ENCODE data around the gene MOV10L1. TPM values are rescaled to one million over a fixed set of nuclear protein-coding genes. Genes with fewer than 3 reads are reported as not detected.
A peak's percentile ranks its signal among the peaks of the same experiment; 100 is the strongest.
"Not testable (repeated sequence)": the region's sequence is repeated elsewhere in the genome, so short reads cannot be mapped to it uniquely, and the experiment has no call there.

The MOV10L1 gene
- total RNA-seq, 1 experiment from 2014 or later: 2.9 TPM

DNA sequence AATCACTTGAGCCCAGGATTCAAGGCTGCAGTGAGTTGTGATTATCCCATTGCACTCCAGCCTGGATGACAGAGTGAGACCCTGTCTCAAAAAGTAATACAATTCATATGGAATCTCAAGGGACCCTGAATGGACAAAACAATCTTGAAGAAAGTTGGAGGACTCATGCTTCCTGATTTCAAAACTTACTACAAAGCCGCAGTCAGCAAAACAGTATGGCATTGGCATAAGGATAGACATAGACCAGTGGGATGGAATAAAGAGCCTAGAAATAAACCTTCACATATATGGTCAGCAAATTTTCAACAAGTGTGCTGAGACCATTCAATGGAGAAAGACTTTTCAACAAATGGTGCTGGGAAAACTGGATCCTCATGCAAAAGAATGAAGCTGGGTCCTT lies 113.5 kb downstream of the MOV10L1 start:
- no peak for DNase-seq (ENCODE audit: low spot score)

DNA sequence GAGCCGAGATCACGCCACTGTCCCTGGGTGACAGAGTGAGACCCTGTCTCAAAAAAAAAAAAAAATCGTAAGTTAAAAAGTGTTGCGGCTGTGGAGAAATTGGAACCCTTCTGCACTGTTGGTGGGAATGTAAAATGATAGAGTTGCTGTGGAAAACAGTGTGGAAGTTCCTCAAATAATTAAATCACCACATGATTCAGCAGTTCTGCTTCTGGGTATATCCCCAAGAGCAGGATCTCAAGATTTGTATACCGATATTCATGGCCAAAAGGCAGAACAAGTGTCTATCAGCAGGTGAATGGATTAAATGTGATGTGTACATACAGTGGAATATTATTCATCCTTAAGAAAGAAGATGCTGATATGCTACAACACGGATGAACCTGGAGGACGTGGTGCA lies 114.8 kb downstream of the MOV10L1 start:
- DNase-seq (ENCODE audit: low spot score): no peak

DNA sequence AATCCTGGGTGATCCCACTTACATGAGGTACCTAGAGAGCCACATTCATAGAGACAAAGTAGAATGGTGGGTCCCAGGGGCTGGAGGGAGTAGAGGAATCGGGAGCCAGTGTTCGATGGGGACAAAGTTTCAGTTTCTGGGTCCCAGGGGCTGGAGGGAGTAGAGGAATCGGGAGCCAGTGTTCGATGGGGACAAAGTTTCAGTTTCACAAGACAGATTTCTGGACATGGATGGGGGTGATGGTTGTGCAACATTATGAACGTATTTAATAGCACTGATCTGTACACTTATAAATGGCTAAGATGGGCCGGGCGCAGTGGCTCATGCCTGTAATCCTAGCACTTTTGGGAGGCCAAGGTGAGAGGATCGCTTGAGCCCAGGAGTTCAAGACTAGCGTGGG lies 115.2 kb downstream of the MOV10L1 start:
- not testable (repeated sequence) for DNase-seq (ENCODE audit: low spot score)

DNA sequence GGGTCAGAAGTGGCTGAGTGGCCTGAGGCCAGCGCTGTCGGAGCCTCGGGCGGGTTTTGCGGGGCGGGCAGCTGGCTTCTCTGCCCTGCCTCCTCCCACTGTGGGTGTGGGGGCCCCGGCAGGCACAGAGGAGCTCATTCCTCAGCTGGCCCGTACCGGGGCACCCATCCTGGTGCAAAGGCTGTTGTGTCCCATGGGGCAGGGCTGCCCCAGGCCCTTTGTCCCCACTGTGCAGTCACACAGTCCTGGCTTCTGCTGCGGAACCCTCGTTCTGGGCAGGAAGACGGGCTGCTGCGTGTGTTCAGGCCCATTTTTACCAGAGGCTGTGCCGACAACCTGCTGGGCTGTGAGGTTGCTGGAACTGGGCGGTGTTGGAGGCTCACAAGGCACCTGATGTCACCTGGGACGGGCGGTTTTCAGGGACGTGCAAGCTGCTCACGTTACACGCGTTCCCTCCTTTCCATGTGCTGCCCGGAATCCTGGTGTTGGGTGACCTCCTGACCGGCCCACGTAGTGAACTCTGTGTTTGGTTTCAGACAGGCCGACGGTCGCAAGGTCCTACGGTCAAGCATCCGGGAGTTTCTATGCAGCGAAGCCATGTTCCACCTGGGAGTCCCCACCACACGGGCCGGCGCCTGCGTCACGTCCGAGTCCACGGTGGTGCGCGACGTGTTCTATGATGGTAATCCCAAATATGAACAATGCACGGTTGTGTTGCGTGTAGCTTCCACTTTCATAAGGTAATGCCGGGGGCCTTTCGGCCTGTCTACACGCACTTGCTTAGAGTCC lies 116.2 kb downstream of the MOV10L1 start:
- DNase-seq (ENCODE audit: low spot score): no peak

DNA sequence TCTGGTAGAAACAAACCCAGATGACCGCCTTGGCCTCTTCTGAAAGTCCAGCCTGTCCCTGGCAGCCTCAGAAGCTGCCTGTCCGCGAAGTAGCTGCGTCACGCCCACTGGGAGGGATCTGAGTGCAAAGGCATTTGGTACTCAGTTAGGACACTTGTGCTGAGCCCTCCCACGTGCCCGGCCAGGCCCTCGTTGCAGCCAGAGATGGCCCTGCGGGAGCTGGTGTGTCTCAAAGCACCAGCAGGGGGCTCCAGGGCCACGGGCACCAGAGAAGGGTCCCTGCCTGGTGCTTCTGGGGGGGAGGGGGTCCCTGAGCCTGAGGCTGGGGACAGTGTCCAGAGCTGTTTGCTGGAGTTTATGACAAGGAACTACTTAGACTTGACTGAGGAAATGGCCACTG lies 116.8 kb downstream of the MOV10L1 start:
- DNase-seq (ENCODE audit: low spot score): no peak

DNA sequence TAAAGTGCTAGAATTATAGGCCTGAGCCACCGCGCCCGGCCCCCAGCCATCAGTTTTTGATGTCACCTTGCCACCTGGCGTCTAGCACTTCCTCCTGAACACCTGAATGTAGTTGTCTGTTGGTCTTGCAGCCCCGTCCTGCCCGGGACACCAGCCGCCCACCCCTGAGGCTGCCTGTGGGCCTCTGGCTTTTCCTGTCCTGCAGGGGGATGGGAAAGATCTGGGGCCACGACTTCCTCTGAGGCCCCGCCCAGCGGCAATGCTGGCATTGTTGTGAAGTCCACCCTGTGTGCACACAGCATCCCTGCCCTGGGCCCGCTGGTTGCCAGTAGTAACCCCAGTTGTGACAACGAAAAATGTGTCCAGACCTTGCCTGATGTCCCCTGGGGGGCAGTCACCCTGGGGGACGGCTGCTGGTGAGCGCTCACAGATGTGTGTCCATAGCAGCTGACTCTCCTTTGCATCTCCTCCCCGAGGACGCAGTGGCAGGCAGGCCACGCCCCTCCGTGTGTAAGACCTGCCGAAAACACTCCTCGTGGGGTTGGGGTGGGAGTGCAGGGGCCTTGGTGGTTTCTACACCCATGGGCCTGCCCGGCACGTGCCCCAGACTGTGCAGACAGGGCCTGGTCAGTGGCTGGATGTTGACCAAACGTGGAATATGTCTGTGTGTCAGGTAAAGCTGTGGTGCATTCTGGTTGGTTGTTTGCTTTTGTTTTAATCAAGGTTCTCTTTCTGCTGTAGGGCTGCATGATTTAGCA lies 117.8 kb downstream of the MOV10L1 start:
- no peak for DNase-seq (ENCODE audit: low spot score)

DNA sequence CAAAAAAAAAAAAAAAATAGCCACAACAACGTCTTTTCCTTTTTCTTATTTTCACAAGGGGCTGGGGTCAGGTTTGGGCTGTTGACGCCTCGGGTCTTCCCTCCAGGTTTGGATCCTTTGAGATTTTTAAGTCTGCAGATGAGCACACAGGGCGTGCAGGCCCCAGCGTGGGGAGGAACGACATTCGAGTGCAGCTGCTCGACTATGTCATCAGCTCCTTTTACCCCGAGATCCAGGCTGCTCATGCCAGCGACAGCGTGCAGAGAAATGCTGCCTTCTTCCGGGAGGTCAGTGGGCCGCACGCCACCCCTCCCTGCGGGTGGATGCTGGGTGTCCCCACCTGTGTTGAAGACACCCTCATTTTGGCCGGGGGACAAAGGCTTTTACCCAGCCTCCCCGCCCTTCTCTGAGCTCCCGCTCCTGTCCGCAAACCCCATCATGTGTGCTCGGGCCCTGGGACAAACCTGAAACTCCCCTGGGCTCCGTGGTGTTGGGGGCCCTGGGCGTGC lies 118.7 kb downstream of the MOV10L1 start:
- DNase-seq (ENCODE audit: low spot score): no peak

DNA sequence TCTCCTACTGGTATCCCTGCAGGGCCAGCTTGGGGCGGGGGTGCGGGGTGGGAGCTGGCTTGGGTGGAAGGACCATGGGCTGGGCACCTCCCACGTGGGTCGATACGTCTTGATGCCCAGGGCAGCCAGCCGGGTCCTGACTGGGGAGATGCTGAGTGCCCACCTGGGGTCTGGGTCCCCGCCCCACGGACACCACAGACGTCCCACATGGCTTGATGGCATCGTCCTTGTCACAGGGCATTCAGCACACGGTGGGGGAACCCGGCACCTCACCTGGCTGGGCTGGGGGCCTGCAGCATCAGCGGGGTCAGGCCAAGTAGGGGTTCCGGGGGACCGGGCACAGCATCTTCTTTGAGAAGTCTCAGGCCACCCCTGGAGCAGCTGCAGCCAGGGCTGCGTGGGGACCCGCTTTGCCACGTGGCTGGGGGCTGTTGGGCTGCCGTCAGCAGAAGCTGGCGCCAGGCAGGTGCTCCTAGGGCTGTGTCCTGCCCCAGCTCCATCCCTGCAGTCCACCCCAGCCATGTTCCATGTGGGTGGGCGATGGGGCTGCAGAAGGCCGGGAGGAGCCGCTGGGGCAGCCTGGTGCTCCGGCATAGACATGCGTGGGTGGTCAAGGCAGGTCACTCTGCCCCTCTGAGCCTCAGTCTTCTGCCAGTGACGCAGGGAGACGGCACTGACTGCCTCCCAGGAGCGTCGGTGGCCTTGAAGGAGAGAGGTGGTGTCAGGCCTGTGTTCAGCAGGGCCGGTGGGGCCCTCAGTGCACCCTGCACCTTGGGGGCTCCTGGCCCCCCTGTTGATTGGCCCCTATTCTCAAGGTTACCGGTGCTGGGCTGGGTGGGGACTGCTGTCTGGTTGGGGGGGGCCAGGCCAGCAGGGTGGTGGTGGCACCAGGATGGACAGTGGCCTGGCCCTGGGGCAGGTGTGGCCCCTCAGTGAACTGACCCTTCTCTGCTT lies 119.4 kb downstream of the MOV10L1 start:
- no peak for DNase-seq (ENCODE audit: low spot score)

DNA sequence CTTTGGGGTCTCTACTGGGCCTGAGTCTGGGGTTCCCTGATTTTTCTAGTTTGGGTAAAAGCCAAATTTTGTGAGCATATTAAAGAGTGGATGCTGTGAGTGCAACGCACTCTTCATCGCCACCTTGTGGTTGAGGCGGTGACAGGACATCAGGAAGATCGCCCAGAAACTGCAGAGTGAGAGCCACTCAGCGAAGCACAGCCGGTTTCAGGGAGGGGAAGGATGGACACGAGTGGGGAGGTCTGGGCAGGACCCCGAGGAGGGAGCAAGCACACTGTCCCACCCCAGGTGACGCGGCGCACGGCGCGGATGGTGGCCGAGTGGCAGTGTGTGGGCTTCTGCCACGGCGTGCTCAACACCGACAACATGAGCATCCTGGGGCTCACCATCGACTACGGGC lies 120.1 kb downstream of the MOV10L1 start:
- DNase-seq (ENCODE audit: low spot score): peak; percentile 58

DNA sequence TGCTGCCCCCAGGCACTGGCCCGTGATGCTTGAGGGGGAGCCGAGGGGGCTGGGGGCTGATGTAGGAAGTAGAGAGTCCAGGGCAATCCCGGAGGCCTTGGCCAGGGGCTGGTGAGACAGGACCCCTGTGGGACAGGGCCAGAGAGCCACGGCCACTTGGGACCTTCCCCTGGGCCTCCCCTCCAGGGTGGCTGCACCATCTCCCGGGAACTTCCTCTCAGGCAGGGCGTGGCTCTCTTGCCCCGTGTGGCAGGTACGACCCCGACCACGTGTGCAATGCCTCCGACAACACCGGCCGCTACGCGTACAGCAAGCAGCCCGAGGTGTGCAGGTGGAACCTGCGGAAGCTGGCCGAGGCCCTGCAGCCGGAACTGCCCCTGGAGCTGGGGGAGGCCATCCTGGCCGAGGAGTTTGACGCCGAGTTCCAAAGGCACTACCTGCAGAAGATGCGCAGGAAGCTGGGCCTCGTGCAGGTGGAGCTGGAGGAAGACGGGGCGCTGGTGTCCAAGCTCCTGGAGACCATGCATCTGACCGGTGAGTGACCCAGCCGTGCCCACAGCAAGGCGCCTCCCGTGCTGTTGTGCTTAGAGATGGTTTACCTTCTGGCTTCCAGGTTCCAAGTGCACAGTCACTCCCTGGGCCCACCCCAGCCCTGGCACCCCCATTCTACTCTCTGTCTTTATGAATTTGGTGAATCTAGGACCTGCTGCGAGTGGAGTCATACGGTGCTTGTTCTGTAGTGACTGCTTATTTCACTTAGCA lies 120.8 kb downstream of the MOV10L1 start:
- DNase-seq (ENCODE audit: low spot score): no peak

DNA sequence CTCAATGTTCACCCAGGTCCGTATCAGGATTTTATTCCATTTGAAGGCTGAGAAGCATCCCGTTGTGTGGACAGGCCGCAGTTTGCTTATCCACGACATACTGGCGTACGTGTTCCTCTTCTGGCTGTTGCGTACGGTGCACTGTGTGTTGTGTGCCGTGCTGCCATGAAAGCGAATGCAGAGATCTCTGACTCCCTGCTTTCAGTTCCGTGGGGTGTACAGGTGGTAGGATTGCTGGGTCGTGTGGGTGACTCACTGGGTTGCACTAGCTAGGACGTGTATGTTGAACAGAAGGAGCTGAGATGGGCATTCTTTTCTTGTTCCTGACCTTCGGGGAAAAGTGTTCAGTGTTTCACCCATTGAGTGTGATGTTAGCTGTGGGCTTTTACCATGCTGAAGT lies 121.3 kb downstream of the MOV10L1 start:
- no peak for DNase-seq (ENCODE audit: low spot score)

Other genes starting within 250 kb of the MOV10L1 start
- gene ZBED4, start 236.2 kb upstream of the MOV10L1 start, total RNA-seq (2014; rRNA removed; shearing (Covaris generic)): 5.1 and 9.1 TPM in 2 replicates
- 13.9 and 22.3 TPM in 2 replicates for gene ALG12, start 171.6 kb upstream of the MOV10L1 start, total RNA-seq (2014; rRNA removed; shearing (Covaris generic))
- 95.9 and 113 TPM in 2 replicates for gene CRELD2, start 171.4 kb upstream of the MOV10L1 start, total RNA-seq (2014; rRNA removed; shearing (Covaris generic))
- 18.6 and 30.3 TPM in 2 replicates for gene PIM3, start 129.2 kb upstream of the MOV10L1 start, total RNA-seq (2014; rRNA removed; shearing (Covaris generic))
- not detected in 2 replicates for gene IL17REL, start 77.2 kb upstream of the MOV10L1 start, total RNA-seq (2014; rRNA removed; shearing (Covaris generic))
- gene TTLL8, start 31.7 kb upstream of the MOV10L1 start, total RNA-seq (2014; rRNA removed; shearing (Covaris generic)): not detected in 2 replicates
- gene MLC1, start 4.6 kb upstream of the MOV10L1 start, total RNA-seq (2014; rRNA removed; shearing (Covaris generic)): 1.4 and 3.3 TPM in 2 replicates
- 4.2 and 4.4 TPM in 2 replicates for gene PANX2, start 80.7 kb downstream of the MOV10L1 start, total RNA-seq (2014; rRNA removed; shearing (Covaris generic))
- gene TRABD, start 95.9 kb downstream of the MOV10L1 start, total RNA-seq (2014; rRNA removed; shearing (Covaris generic)): 13.7 and 17.2 TPM in 2 replicates
- gene SELENOO, start 111.0 kb downstream of the MOV10L1 start, total RNA-seq (2014; rRNA removed; shearing (Covaris generic)): 13.4 and 19.6 TPM in 2 replicates
- gene TUBGCP6, start 155.0 kb downstream of the MOV10L1 start, total RNA-seq (2014; rRNA removed; shearing (Covaris generic)): 4.9 and 5.0 TPM in 2 replicates
- 5.1 and 5.9 TPM in 2 replicates for gene HDAC10, start 161.3 kb downstream of the MOV10L1 start, total RNA-seq (2014; rRNA removed; shearing (Covaris generic))
- gene MAPK12, start 171.7 kb downstream of the MOV10L1 start, total RNA-seq (2014; rRNA removed; shearing (Covaris generic)): 33.3 and 37.8 TPM in 2 replicates
- 4.0 and 5.5 TPM in 2 replicates for gene MAPK11, start 180.4 kb downstream of the MOV10L1 start, total RNA-seq (2014; rRNA removed; shearing (Covaris generic))
- gene PLXNB2, start 217.6 kb downstream of the MOV10L1 start, total RNA-seq (2014; rRNA removed; shearing (Covaris generic)): 42.4 and 53.2 TPM in 2 replicates
- gene DENND6B, start 237.0 kb downstream of the MOV10L1 start, total RNA-seq (2014; rRNA removed; shearing (Covaris generic)): 0.35 and 1.3 TPM in 2 replicates